SKM-1 (cell line): ENCODE data around the gene IDUA.
"Not testable (repeated sequence)": the region's sequence is repeated elsewhere in the genome, so short reads cannot be mapped to it uniquely, and the experiment has no call there.

ENCODE experiments used
- DNase-seq: peaks from one replicate; lab custom pipeline; 2025; ENCODE audit not compliant: unreplicated experiment; lab: John Stamatoyannopoulos, UW

IDUA gene

DNA sequence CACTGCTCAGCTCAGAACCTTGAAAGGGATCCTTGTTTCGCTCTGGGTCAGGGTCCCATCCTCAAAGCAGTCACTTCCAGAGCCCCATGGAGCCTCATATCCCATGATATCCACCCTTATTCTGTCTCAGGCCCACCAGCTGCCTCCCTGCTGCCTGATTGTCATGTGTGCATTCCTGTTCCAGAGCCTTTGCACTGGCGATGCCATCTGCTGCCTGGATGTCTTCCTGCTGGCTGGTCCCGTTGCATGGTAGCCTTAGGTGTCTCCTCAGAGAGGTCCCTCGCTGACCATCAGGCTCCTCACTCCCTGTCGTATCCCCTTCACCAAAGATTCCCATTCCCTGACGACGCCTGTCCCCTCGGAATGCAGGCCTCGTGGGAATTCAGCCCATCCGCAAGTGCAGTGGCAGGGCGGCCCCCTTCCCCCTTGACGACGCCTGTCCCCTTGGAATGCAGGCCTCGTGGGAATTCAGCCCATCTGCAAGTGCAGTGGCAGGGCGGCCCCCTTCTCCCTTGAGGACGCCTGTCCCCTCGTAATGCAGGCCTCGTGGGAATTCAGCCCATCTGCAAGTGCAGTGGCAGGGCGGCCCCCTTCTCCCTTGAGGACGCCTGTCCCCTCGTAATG, 12.5 kb downstream of the IDUA start:
- DNase-seq: not testable (repeated sequence)

GRCh38 chr4:999882-1000425, 13.1 kb downstream of the IDUA start:
- no peak for DNase-seq

GRCh38 chr4:1000686-1001260, 13.9 kb downstream of the IDUA start:
- DNase-seq: no peak

GRCh38 chr4:1001561-1002130, 14.8 kb downstream of the IDUA start:
- no peak for DNase-seq

DNA sequence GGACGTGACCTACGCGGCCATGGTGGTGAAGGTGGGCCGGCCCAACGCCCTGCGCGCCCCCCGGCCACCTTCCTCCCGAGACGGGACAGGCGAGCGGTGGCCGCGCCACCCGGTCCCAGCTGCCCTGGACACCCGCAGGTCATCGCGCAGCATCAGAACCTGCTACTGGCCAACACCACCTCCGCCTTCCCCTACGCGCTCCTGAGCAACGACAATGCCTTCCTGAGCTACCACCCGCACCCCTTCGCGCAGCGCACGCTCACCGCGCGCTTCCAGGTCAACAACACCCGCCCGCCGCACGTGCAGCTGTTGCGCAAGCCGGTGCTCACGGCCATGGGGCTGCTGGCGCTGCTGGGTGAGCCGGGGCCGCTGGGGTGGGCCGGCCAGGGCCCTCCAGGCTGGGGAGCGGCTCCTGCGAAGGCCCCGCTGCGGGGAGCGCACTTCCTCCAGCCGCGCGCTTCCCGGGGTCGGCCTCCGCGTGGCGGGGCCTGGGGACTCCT, 15.3 kb downstream of the IDUA start:
- DNase-seq: no peak

GRCh38 chr4:1002631-1003251, 15.9 kb downstream of the IDUA start:
- no peak for DNase-seq

- no peak for DNase-seq
Measured at GRCh38 chr4:1003271-1004070, 16.6 kb downstream of the IDUA start.

- no peak for DNase-seq
Measured at GRCh38 chr4:1004071-1004418, 17.2 kb downstream of the IDUA start.

DNA sequence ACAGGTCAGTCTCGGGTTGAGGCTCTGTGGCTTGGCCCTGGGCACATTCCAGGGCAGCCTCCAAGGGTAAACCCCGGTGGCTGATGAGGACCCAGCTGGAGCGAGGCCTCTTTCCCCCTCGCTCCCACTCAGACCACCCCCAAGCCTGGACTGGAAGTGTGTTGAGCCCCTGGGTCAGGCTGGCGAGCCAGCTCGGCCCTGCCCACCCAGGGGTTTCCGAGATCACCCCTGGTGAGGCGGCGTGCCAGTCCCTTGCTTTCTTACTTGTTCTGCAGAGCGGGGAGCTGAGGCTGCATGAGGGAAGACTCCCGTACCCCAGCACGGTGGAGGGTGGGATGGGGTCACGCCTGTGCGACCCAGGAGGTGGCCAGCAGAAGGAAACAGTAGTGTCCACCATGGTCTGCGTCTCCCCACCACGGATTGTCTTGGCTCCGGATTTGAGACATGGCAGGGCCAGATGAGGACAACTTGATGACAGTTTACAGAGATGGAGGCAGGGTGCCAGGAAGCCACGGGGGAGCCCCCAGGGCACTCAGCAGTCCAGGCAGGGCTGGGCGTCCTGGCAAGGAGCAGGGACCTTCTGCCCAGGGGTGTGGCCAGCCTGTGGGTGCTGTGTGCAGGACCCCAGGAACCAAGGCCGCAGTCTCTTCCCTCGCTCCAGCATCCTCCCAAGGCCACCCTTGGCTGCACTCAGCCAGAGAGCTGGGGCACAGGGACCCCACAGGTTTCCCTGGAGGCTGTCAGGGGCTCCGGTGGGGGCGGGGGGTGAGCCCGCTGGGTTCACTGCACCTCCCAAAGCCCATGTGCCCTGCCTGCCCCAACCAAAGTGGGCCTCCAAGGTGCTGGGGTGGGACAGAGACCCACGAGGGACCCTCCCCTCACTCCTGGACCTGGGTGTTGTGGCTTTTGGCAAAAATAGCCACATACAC, 18.0 kb downstream of the IDUA start:
- DNase-seq: no peak

- no peak for DNase-seq
Measured at GRCh38 chr4:1006856-1007255, 20.0 kb downstream of the IDUA start.

- no peak for DNase-seq
Measured at GRCh38 chr4:1008840-1009541, 22.1 kb downstream of the IDUA start.

DNA sequence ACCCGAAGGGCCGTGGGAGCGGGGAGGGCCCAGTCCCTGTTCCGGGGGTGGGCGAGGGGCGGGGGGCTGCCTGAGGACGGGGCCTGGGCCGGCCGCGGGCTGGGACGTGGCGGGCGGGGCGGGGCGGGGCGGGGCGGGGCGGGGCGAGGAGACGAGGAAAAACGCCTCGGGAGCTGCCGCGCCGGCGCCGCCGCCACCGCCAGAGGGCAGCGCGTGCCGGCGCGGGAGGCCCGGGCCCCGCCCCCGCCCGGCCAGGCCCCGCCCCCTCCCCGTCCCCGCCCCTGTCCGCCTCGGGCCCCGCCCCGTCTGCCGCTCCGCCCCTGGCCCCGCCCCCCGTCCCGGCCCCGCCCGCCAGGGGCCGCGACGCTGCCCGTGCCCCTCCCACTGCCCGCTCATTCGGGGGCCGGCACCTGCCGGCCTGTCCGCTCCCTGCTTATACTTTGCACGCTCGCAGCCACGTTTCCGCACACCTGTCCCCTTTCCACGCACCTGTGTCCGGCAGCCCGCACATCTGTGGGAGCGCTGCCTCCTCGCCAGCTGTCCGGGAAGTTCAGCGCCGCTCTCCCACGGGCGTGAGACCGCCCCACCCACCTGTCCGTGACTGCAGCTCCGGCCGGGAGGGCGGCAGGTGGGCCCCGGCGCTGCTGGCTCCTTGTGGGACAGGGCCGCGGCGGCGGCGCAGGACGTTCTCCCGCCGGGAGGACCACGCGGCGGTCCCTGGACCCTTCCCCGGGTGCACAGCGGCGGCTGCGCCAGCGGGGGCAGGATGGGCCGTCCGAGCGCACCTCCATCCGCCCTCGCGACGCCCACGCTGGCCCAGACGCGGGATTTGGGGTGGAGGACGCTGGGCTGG, 22.9 kb downstream of the IDUA start:
- peak; percentile 75 for DNase-seq

DNA sequence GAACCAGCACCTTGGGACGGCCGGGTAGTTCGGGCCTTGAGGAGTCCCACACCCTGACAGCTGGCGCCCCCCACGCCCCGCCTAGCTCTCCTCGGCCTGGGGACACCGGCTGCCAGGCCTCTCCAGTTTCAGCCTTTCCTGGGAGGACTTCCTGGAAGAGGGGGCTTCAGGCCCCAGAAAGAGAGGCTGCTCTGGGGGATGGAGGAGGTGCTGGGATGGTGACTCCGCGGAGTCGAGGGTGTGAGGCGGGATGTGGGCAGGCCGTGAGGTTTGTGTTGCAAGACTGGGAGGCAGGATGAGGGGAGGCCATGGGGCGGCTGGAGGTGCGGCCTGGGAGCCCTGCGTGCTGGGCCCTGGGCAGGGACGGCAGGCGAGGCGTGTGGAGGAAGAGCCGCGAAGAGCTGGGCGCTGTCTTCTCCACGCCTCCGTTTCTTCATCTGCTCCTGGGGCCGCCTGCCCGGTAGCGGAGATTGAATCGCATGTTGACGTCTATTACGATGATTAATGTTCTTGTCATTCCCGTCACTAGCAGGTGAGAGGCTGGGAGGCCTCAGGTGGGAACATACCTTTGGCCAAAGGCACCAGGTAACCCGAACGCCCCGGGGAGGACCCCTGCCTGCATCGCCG, 23.7 kb downstream of the IDUA start:
- DNase-seq: peak; percentile 95

GRCh38 chr4:1011022-1011665, 24.3 kb downstream of the IDUA start, which contains the start of gene FGFRL1:
Gene FGFRL1 (plus strand): TSS chr4:1011626. CDS start chr4:1012486, 860 bp downstream.
- peak; percentile 93 for DNase-seq

GRCh38 chr4:1011666-1012033, 24.8 kb downstream of the IDUA start:
- DNase-seq: no peak

GRCh38 chr4:1012034-1012739, 25.3 kb downstream of the IDUA start:
- DNase-seq: no peak
